Medulla oblongata (tissue), 1 donor: ENCODE data around the gene CAPN7.

ENCODE experiments used
- DNase-seq: peaks from one replicate; pipeline ENCODE4 v3.0.0-alpha.2; 2015; ENCODE audit errors: extremely low spot score

The CAPN7 gene

DNA sequence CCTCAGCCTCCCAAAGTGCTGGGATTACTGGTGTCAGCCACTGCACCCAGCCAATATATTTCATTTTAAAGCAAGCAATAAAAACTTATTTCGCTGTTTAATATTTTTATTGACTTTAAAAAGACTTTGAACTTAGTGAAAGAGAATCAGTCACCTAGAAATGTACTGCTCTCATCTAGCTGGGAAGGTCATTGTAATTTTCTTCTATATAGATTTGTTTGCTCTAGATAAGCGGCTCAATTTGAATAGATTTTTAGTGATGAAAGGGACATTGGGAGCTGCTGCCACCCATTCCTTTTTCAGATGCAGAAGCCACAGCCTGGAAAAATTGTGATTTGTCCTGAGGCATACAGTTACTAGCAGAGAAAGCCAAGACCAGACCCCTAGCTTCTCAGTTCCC lies 40.1 kb downstream of the CAPN7 start:
- no peak for DNase-seq

DNA sequence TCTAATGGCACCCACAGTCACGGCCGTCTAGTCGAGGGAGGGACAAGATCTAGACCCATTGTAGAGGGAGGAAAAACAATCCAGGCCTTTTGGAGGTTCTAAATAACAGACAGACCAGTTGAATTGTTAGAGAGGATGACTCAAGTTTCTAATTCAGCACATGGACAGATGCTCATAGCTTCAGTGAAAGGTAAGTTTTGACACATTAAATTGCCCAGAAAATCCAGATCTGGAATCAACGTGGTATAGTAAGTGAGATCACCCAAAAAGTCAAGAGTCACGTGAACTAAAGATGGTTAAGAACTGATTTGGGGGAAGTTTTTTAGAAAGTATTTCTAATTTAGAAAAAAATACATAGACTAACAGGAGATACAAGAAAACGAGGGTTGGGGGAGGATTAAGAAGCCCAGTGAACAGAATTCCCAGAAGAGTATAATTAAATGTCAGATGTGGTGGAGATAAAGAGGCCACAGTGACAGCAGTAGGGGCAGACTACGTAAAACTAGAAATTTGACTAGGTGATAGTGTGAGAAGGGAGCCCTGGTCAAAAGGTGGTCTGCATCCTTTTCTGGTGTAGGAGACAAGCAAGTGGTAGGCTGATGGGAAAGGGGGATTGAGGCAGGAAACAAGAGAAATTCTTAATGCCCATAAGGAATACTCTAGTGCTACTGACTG lies 47.1 kb downstream of the CAPN7 start:
- DNase-seq, result no peak

DNA sequence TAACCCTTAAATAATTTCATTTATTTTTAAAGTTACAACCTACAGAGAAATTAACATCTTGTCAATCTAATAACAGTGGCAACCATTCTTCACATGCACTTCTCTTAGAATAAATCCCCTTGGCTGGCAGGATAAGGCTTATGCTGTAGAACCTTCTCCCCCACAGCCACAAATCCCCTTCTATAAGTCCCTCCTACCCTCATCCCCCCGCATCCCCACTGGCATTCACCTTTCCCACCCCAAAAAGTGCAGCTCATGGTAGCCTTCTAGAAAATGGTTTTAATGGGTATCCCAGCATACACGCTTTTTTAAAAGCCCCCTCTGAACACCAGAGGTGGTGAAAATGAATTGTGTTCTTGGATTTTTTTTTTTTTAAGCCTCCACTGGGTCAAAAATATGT lies 49.2 kb downstream of the CAPN7 start:
- no peak for DNase-seq

- no peak for DNase-seq
These were observed 50.9 kb downstream of the CAPN7 start for GRCh38 chr3:15256861-15257341.

- DNase-seq, result no peak
These were observed 52.7 kb downstream of the CAPN7 start for GRCh38 chr3:15258720-15259119.

DNA sequence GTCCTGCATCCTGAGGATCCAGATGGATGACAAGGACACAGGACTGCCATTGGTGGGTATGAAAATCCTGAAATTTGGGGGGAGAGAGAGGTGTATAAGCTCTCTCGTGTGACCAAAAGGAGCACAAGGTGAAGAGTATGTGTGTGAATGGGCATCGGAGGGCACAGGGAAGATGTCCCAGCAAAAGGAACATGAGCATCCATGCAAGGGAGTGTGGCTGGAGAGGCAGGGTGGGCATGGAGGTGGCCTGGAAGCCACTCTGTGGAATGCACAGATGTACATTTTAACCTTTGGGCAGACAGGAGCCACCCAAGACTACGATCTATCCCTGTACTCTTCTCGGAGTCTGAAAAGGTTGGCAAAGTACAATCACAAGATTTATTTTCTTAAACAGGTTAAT lies 54.5 kb downstream of the CAPN7 start:
- no peak for DNase-seq

- DNase-seq, result no peak
These were observed 55.2 kb downstream of the CAPN7 start for GRCh38 chr3:15261274-15261673.

DNA sequence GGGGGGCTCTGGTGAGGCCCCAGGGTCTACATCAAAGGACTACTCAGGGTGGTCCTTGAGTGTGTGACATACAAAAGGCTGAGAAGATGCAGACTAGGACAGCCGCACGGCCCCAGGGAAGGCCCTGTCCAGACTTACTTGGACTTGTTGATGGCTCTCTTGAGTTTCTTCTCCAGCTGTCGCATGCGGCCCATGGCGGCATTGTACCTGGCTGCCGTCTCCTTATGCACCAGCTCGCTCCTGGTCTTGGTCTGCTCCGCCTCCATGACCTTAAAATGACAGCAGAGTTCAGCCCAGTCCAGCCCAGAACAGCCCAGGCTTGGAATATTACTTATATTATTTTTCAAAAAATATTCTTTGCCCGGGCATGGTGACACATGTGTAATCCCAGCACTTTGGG lies 56.0 kb downstream of the CAPN7 start:
- no peak for DNase-seq

- no peak for DNase-seq
These were observed 57.1 kb downstream of the CAPN7 start for GRCh38 chr3:15263120-15263519.

DNA sequence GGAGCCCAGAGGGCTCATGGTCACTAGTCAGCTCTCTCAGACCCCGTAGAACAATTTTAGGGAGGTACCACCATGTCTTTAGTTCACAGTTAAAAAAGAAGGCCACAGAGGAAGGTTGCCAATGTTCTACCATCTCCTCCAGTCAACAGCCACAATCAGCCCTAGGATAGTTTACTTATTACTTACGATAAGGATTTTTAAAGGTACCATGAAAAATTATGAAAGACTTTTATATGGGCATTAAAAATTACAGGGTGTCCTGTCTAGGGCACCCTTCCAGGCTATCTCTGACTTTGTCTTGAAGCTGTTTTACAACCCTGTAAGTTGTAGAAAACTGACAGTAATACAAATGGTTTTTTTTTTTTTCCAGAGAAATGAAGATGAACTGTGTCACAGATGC lies 57.9 kb downstream of the CAPN7 start:
- no peak for DNase-seq

DNA sequence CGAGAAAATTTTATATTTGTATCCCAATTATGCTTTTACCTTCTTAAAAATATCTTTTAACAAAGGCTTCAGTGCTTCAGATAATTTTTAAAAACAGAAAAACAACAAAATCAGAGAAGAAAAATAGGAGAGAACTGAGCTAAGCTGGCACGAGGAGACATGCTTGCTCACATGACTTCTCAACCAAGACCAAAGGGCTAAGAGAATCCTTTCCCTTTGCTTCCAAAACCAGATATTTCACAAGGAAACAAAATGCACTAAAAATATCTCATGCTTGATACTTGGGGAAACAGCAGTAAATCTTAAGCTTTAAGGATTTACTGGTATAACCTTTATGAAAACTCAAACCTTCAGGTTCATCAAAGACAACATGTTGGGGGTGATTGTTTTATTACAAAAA lies 58.4 kb downstream of the CAPN7 start:
- DNase-seq, result no peak

DNA sequence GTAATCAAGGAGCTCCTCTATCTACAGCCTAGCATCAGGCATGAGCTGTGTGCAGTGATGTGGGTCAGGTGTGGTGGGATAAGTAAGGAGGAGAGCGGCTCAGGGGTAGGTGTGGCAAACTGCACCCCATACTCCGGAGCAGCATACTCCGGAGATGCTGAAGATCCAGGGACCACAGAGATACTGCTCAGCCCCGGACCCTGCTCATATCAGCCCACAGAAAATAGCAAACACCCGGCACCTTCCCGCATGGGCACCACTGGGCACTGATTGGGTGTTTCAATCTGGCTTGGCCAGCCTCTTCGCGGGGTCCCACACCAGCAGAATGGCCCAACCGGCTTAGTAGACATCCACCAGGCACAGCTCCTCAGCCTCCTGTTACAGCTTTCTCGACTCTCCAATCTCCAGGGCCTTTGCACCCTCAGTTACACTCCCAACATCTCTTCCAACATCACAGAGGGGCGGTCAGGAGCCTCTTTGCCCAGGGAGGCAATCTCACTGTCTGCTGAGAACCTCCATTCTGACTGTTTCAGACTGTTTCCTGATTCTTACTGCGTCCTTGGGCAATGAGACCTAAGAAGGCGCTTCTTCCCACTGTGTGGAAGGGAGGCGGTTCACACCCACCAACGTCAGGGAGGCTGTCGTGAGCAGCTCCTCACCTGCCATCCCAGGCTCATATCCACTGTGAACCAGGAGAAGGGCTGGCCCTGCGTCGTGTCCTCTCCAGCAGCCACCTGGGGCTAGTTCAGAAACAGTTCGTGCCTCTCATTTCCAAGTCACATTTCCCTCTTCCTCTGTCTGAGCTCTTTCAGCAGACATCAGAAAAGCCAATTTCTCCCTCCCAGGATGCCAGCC lies 59.8 kb downstream of the CAPN7 start:
- DNase-seq, result no peak

GRCh38 chr3:15266510-15267376 lies 60.7 kb downstream of the CAPN7 start:
- DNase-seq, result no peak

- DNase-seq, result no peak
These were observed 61.5 kb downstream of the CAPN7 start for GRCh38 chr3:15267502-15267901.

- DNase-seq, result peak; percentile 94
These were observed 62.1 kb downstream of the CAPN7 start for GRCh38 chr3:15268033-15268631.

DNA sequence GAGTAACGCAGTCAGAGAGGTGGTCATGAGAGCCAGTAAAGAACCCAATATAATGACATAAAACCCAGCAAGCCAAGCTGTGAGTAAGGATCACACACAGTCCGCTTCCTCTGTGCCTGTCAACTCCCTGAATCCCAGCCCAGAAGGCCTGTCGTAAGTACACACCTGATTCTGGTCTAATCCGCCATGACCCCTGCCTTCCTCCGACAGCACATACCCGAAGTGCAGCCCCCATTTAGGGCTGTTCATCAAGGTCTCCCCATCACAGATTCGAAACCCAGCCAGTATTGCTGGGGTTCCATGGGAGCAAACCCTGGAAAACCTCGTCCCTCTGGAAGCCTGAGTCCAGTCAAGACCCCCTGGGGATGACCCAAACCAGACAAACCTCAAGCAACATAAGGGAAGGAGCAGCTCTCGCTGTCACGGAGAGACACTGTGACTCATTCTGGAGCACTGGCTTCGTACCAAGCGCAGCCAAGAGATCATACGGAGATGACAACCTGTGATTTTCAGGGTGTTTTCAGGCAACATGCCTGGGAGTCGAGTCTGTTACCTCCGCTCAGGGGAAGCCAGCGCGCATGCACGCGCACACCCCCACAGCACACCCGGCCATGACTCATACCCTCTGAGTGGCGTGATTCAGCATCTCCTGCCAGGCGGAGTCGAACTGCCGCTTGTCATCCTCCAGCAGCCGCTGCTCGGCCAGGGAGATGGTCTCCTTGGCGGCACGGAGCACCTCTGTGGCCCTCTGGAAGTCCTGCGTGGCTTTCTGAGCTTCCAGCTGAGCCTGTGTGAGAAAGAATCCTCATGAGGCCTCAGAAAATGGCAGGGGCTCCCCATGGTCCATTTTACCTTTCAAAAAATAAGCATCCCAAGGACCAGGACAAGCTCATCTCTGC lies 63.3 kb downstream of the CAPN7 start:
- peak; percentile 85 for DNase-seq

DNA sequence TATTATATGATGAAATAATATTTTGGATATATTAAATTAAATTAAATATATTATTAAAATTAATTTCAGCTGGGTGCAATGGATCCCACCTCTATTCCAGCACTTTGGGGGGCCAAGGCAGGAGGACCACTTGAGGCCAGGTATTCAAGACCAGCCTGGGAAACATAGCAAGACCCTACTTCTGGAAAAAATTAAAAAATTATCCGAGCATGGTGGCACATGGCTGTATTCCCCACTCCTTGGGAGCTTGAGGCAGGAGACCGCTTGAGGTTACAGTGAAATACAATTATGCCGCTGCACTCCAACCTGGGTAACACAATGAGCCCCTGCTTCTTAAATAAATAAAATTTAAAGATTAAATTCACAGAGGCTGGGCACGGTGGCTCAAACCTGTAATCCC lies 65.0 kb downstream of the CAPN7 start:
- DNase-seq, result no peak

DNA sequence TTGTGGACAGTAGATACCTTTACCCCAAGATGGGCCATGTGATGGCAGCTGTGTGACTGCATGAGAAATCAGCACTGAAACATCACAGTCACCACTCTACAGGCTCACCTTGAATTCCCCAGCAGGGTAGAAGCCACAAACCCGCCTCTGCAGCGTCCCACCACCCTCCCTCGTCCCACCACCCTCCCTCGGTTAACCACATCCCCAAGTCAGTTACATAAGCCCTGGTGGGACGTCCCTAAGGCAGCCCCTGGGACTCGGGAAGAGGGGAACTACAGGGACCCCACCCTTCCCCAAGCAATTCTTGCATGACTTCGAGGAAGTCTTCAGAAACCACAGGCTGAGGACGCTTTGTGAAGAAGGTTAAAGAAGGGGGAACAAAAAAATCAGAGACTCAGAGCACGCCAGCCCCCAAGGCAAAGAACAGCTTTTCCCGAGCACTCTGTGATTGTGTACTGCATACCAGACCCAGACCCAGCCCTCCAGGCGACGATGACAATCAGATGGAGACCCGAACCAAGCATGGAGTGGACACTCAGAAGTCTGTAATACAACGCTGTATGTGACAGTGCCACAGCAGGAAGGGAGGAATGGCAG lies 65.8 kb downstream of the CAPN7 start:
- DNase-seq, result no peak

DNA sequence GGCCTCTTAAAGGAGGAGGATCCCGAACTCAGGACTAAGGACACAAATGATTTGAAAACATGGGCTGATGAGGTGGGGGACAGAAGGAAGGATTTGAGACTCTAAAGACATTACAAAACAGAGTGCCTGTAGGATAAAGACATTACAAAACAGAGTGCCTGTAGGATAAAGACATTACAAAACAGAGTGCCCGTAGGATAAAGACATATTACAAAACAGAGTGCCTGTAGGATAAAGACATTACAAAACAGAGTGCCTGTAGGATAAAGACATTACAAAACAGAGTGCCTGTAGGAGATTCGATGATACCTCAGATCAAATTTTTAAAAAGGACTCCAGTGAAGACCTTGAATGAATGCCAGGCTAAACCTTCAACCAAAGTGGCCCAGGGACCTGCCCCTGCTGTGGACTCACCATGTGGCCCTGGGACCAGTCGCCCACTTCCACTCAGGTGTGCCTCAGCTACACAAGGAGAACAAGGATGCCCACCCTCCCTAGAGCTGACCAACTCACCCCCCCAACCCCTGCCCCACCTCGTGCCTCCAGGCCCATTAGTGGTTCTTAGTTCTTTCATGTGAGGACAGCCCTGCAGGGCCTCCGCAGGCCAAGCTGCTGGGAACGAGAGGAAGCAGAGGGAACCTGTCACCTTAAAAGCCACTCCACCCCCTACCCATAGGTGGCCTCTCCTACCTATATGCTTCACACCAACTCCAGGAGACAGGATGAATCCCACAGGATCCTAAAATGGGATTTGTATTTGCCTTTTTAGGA lies 66.6 kb downstream of the CAPN7 start:
- no peak for DNase-seq

DNA sequence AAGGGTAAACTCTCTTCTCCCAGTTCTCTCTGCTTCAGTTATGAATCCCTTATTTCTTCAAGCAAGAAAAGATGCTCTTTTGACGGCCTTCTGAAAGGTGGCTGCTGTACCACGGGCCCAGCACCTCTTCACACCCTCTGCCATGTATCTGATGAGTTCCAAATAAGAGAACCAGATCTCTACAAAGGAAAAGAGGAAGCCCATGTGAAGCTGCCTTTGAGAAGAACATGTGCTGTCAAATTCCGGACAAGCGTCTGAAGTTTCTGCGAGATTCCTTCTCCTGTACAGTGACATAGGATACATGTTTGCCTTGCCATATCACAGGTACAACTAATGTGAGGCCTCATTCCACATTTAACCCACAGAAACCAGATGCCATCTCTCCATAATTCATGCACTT lies 67.2 kb downstream of the CAPN7 start:
- no peak for DNase-seq
